HuH-7 (cell line): ENCODE data around the gene PTPRZ1.

Source experiments
- DNase-seq: peaks from one replicate; pipeline ENCODE4 v3.0.0; 2011; ENCODE audit warnings: low spot score

PTPRZ1 gene

DNA sequence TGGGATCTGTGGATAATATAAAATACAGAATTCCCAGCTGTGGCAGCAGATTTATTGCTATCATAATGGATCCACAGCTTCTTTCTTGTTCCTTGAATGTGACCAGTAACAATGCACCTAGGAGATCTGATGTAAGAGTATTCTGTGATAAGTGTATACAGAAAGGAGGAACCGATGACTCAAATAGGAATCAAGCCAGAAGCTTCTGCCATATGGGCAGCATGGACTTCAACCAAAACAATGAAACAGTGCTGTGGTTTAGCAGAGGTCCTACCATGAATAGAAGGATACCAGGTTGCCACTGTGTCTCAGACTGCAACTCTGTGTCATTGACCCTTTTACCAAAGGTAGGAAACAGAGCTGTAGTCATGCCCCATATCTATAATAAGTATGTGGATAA lies 81.8 kb downstream of the PTPRZ1 start:
- DNase-seq: no peak

DNA sequence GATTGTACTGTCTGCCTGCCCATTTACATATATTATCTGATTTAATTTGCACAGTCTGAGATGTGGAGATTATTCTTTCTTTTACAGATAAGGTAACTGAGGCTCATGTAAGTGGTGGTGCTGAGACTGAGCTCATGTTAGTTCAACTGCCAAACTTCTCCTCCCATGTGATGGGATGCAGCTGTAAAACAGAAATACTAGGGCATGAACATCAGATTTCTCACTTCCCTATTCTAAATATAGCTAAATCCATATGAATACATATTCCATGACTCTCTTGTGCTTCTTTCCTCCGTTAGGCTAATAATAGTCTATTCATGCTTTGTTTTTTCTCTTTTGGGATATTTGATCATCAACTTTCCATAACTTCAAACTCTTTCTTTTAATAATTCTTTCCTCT lies 84.7 kb downstream of the PTPRZ1 start:
- no peak for DNase-seq

DNA sequence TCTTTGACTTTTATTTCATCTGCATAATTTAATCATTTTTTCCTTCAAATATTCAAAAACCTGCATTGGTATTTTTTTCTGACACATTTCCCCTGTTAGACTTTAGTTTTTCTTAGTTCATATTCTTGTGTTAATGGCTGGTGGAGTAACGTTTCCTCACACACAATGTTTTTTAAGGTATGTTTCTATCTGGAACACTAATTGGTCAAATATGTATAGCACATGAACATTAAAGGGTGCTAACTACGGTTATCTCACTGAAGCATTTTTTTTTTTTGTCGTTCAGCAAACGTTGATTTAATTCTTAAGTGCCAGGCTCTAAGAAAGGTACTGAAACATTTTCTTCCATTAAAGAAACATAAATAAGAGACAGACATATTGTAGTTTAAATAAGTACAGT lies 87.7 kb downstream of the PTPRZ1 start:
- no peak for DNase-seq

DNA sequence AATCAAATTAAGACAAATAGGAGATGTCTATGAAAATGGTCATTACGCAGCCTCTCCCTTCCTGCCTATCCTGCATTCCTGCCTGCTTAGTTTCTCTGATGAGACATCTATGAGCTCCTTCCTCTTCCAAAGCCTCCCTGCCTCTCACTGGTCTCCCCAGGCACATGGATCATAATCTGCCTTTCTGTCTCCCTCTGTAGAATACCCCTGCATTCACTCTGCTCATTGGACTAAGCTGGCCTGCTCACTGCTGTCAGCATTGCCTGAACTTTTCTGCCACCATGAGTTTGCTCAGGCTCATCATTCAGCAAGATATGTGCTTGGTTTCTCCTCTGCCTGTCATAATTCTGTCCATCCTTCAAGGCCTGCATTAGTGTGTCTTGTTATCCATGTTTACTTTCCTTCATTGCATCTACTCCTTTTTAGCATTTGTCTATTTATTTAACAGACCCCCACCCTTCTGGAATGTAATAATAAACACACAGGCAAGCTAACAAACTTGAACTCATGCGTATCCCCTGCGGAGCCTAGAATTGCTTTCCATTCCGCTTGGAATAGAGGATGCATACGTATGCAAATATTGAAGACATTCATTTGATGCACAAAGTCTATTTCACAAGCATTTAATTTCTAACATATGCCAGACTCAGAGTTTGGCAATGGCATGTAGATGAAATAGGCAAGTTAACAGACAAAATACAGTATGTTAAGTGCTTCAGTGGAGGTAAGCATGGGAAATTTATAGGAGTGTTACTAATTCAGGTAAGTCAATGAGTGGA lies 88.3 kb downstream of the PTPRZ1 start:
- DNase-seq: no peak

DNA sequence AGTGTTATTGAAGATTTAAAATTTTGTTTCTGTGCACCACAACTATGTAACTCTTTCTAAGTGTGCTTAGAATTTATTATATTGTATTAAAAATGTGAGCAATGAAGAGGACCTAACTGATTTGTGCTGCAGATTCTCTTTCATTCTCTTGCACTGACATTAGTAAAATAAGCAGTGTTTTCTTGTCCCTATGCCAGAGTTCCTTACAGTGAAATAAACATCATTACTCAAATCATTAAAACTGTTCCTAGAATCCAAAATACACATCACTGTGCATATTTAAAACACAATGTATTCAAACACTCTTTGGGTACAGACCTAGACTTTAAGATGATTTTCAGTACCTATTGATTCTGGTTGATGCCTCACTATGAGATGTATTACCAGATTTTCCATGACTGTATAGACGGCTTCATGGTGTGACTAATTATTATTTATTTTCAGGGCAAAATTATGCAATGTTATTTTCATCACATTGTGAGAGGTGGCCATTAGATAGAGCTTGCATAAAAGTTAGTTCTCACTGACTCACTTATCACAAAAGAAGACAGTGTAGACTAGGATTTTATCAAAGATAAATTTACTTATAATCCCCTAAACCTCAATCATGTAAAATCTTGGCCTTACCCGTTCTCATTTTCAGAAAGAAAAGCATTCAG lies 93.4 kb downstream of the PTPRZ1 start:
- no peak for DNase-seq

DNA sequence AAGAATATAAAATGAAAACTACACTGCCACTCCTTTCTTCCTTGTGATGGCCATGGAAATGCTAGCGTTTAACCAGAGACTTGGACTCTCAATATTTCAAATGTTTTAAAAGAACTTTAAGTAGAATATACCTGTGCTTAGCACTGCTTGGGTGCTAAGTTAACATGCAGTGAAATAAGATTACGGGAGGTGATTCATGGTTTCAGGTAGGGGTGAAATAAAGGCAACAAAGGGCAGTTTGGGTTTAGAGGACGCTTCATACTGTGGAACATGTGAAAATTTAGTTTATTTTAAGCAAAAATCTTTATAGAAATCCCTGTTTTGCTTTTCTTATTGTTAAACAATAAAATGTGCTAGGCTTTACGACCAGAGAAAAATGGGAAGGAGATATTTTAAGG lies 94.0 kb downstream of the PTPRZ1 start:
- DNase-seq: no peak

DNA sequence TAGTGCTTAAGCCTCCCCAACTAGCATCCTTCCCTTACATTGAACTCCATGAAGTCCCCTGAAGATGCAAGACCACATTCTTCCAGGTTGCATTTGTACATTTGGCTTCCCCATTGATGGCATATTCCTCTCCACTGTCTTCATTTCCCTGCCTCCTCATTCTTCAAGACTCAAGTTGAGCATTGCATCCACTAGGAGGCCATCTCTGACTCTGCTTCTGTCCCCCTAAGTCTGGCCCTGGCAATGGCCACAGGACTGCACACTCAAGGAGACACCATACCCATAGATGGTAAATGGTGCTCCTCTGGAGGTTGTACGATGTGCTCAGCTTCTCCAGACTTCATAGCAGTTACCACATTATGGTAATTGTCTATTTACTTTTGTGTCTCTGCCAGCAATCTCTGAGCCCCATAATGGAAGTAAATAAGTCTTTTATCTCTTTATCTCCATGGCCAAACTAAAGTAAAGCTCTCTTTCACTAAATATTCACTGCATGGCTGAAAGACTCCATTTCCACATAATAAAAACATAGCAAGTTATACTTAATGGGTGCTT lies 112.6 kb downstream of the PTPRZ1 start:
- no peak for DNase-seq

DNA sequence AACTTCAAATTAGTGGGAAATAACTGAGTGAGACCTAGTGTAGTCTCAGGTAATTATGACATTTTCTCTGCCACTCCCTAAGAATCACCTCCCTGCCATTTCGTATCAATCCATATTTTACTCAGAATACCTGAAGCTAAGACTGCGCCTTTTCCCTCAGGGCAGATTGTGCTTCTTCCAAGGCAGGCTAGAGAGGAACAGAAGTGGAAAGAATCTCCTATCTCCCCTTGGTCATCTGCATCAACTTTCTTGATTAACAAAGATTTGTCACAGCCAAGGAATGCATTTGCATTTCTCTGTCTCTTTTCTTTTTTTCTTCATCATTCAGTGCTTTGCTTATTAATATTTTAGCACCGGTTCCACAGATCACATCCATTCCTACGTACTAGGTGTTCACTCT lies 119.1 kb downstream of the PTPRZ1 start:
- no peak for DNase-seq

DNA sequence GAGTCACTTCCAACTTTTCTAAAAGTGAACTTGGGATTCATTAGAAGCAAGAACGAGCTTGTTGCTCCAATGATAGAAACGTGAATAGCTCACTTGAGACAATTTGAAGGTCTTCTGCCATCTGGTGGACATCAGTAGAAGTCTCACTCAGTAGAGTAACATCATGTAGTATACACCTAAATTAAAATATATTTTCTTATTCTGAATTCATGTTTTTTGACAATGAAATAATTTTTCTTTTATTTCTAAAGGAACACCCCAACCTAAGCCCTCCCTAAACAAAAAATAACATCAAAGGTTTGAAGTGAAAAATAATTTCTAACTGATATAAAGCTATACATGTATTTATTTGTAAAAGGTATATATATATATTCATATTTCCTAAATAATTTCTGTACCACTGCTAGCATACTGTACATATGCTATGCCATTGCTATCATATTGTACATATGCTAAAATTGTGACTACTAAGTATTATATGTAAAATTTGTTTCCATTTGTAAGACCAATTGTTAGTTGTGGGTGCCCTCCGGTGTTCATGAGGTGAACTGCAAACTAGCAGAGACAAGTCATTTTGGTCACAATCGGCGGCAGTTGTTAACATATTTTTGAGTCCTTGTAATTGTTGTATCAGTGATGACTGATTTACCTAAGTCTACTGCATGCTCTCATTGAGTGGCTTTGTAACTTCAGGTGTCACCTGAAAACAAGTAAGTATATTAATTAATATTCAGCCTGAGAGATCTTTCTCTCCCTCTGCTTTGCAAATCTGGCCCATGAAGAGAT lies 121.9 kb downstream of the PTPRZ1 start:
- peak; percentile 35 for DNase-seq

DNA sequence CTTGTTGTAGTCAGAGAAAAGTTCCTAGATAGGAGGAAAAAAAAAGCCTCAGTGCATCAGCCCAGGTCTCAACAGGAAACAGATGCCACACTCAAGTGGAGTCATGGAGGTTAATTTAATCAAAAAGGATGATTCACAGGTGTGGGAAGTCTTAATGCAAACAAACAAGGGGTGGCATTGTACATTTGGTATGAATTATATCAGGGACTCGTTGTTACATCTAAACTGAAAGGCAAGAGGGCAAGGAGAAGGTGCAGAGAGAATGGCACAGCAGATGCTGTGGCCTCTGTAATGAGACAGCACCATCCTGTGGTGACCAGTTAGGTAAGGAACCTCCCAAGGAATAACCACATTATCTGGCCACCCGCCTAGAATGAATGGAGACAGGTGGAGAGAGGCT lies 133.7 kb downstream of the PTPRZ1 start:
- DNase-seq: no peak

DNA sequence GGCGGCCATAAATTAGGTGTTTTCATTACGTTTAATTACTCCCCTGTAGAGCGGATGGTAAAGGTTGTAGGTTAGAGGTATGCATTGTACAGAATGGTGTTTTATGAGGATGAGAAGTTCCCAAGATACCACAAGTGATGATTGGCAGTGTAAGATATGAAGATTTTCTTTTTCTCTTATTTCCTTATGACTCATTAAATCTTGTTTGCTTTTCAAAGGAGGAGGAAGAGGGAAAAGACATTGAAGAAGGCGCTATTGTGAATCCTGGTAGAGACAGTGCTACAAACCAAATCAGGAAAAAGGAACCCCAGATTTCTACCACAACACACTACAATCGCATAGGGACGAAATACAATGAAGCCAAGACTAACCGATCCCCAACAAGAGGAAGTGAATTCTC lies 137.2 kb downstream of the PTPRZ1 start:
- DNase-seq: no peak

DNA sequence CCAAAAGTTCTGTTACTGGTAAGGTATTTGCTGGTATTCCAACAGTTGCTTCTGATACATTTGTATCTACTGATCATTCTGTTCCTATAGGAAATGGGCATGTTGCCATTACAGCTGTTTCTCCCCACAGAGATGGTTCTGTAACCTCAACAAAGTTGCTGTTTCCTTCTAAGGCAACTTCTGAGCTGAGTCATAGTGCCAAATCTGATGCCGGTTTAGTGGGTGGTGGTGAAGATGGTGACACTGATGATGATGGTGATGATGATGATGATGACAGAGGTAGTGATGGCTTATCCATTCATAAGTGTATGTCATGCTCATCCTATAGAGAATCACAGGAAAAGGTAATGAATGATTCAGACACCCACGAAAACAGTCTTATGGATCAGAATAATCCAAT lies 140.1 kb downstream of the PTPRZ1 start:
- DNase-seq: no peak

DNA sequence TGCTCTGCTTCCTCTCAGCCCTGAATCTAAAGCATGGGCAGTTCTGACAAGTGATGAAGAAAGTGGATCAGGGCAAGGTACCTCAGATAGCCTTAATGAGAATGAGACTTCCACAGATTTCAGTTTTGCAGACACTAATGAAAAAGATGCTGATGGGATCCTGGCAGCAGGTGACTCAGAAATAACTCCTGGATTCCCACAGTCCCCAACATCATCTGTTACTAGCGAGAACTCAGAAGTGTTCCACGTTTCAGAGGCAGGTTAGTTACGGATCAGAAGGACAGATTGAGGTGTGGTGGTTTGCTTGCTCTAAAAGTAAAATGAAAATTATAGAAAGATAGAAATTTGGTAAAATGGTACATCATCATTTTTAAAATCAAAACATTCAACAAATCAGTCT lies 140.7 kb downstream of the PTPRZ1 start:
- no peak for DNase-seq

DNA sequence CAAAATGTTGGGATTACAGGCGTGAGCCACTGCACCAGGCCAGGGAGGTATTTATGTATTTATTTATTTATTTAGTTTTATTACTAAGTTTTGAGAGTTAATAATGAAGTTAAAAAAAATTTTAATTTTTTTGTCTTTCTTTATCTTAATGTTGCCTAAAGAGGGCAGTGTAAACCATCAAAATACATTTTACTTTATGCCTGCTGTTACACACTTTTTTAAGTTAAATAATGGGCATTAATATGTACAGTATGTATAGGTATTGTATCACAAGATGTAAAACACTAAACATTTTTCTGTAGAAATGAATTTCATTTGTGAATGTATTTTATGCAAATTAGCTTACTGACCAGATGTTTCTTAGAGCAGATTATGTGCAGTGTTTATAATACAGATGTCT lies 141.7 kb downstream of the PTPRZ1 start:
- DNase-seq: no peak

DNA sequence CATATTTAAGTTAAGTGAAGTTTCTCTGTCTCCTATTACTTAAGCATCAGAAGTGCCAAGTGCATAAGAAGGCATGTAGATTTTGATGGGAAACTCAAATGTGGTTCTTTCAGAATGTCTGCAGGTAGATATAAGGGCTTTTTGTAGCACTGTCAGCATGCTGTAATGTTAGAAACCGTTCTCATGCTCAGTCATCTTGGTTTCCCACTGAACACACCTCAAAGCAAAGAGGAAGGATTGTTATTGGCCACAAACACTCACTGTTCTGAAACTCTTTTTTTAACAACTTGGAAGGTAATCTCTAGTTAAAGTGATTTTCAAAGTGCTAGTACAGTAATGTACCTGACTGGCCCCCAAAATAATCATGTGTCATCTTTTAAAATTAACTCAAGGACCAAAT lies 145.1 kb downstream of the PTPRZ1 start:
- no peak for DNase-seq

DNA sequence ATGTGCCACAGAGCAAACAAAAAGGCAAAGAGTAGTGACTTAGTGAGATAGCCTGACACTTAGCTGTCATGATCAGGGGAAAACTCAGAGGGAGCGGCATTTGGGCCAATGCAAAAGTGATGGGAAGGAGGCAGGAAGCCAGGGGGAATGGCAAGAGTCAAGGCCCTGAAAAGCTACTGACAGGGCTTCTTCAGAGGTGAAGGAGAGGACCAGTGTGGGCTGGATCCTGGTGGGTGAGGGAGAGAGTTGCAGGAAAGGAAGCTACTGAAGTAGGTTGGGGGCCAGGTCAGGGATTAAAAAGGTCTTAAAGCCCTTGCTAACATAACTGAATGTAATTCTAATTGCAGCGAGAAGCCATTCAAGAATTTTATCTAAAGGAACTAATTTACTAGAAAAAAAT lies 154.1 kb downstream of the PTPRZ1 start:
- no peak for DNase-seq

DNA sequence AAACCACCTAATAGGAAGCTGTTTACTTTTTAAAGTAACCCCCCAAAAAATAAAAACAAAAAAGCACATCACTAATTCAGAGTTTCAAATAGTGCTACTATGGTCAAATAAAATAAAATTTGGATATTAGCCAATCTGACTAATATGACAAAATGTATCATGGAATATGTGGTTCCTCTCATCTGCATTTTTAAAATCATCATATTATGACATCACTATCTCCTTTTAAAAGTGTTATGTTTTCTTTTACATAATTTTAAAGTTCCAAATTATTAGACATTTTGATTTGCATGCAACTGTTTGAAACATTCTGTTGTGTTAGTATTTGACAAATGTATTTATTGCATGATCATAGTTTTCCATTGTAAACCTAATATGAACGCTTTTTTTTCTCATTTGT lies 160.7 kb downstream of the PTPRZ1 start:
- DNase-seq: no peak

DNA sequence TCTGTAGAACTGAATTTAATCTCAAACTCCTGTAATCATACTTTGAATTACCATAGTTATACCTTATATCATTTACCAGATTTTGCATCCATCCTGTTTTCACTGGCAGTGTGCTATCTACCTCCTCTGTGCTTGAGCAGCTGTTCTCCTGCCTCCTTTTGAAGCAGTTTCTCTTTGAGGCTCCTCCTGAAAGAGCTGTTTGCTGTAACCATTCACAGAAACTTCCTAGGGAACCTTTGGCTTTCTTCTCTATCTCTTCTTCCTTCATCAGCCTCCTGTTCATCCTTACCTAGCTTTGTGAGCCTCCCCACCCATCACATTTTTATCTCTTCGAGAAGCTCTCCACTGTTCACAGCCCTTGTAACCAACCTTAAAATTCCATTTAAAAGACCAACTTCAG lies 162.9 kb downstream of the PTPRZ1 start:
- DNase-seq: no peak

DNA sequence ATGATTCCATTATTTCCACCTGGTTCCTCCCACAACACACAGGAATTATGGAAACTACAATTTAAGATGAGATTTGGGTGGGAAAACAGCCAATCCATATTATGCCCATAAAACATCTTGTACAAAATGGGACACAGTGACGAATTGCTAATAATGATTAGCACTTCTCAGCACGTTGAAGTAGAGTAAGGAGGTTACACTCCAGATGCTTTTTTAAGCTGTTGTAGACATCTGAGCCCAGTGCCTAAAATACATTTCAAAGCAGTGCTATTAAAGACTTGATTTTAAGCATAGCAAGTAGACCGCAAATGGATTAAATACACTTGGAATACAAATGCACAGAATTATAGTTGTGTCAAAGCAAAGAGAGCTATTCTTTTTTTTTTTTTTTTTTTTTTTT lies 165.2 kb downstream of the PTPRZ1 start:
- DNase-seq: no peak

DNA sequence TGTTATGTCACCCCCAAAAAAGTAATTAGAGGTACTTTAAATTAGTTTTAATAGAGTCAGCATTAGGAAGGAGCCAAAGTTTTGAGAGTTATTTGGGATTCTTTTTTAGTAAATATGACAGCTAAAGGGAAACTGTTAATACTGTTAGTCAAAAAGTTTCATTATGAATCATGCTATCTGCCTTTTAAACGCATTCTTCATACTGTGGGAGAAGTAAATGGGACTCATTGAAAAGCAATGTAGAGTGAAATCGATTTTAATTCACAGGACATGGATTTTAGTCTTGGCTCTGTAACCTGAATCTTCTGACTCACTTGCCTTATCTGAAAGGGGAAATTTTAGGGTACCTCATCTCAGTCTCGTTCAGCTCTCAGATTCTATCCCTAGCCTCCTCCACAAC lies 165.9 kb downstream of the PTPRZ1 start:
- no peak for DNase-seq

DNA sequence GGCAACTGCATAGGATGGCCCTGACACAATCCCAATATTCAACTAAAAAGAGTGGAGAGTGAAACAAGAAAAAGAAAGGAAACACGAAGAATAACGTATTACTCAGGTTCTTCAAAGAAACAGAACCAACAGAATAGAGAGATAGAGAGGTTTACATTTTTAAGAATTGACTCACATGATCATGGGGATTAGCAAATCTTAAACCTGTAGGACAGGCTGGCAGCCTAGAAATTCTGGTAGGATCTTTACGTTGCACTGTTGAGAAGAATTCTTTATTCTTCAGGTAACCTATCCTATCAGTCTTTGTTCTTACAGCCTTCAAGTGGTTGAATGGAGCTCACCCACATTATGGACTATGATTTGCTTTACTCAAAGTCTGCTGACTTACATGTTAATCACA lies 167.2 kb downstream of the PTPRZ1 start:
- no peak for DNase-seq

DNA sequence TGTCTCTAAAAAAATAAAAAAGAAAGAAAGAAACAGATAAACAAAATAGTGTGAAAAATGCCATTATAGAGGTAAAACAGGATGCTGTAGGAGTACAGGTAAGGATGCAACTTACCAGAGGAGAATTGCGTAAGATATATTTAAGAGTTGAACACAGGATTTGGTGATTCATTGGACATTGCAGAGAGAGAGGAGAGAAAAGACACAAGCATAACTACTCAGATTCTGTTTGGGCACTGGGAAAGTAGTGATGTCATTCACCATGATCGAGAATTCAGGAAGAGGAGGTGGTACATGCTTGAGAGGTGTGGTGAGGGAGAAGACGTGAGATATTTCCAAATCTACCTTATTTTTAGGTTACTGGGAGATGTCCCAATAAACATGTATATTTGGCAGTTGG lies 173.4 kb downstream of the PTPRZ1 start:
- DNase-seq: no peak

DNA sequence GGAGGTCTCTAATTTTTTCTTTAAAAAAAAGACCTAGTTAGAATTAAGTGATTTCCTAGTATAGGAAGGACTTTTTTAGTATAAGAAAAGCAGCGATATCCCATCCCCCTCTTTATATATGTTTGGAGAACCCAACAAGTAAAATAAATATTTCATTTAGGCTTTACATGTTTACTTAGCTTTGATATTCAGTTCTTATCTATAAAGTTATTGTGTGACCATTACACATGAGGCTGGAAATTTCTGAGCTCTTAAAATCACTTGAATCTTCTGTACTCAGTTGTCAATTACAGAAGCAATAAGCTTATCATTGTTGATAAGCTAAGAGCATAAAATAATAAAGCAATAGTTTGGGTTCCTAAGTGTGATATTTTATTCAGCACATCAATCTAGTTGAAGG lies 181.4 kb downstream of the PTPRZ1 start:
- no peak for DNase-seq
